Stimulated activated CD4-positive, alpha-beta T cell treated with anti-CD3 and anti-CD28 coated beads, Interleukin-2, amount 100 ng/mL, for 4 hours (primary cell): ENCODE results near the gene NT5E.

Experiments used
- DNase-seq: peaks from one replicate; pipeline ENCODE4 v3.0.0-alpha.2; 2020; ENCODE audit warnings: low read depth

The NT5E gene

DNA sequence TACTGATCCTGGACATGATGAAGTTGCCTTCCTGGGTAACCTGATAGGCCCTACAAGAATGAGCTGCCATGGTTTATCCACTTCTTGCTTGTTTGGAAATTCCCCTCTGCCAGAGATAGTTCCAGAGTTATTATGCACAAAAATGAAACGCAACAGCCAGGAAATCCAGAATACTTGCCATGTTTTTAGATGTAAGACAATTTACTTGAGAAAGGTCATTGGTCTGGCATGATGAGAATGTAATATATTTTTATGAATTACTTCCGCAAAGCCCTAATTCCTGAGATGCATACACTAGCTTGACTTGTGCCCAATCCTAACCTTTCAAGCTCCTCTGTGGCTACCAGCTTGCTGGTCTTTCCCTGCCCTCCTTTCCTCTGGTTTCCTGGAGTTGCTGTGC lies 27.9 kb upstream of the NT5E start:
- no peak for DNase-seq

GRCh38 chr6:85422996-85423395 lies 26.9 kb upstream of the NT5E start:
- DNase-seq = no peak

- no peak for DNase-seq
Observed at GRCh38 chr6:85424981-85425380, 24.9 kb upstream of the NT5E start.

GRCh38 chr6:85425997-85426396 lies 23.9 kb upstream of the NT5E start:
- no peak for DNase-seq

DNA sequence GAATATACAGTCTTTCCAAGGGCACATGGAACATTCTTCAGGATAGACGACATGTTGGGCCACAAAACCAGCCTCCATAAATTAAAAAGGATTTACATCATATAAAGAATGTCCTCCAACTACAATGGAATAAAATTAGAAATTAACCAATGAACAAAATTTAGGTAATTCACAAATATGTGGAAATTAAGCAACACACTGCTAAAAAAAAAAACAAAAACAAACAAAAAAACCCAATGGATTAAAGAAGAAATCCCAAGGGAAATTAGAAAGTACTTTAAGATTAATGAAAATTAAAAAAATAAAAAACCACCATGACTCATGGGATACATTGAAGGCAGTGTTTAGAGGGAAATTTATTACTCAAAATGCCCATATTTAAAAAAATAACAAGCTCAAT lies 21.4 kb upstream of the NT5E start:
- DNase-seq = no peak

DNA sequence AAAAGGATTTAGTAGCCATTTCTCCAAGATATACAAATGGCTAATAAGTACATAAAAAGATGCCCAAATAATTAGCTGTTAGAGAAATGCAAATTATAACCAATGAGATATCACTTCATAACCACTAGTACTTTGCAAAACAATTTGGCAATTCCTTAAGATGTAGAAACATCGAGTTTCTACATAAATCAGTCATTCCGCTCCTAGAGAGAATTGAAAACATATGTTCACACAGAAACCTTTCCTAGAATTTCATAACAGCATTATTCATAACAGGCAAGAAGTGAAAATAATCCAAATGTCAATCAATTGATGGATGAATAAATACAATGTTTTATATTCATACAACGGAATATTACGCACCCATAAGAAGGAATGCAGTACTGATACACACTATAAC lies 20.5 kb upstream of the NT5E start:
- DNase-seq = no peak

- no peak for DNase-seq
Observed at GRCh38 chr6:85431271-85431670, 18.6 kb upstream of the NT5E start.

DNA sequence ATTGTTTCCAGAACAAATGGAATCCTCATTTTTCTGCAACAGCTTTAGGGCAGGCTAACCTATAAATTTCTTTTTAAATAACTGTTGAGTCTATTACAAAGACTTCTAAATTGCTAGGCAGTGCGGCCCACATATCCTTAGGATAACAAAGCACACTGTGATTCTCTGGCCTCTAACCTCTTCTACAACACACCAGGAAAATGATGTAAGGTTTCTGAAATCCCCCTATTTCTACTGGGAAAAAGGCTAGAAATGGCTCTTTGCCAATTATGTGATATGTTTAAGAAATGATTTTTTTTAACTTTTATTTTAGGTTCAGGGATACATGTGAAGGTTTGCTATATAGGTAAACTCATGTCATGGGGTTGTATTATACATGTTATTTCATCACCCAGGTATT lies 17.3 kb upstream of the NT5E start:
- no peak for DNase-seq

GRCh38 chr6:85435851-85436250 lies 14.0 kb upstream of the NT5E start:
- no peak for DNase-seq

- no peak for DNase-seq
Observed at GRCh38 chr6:85436411-85436810, 13.5 kb upstream of the NT5E start.

DNA sequence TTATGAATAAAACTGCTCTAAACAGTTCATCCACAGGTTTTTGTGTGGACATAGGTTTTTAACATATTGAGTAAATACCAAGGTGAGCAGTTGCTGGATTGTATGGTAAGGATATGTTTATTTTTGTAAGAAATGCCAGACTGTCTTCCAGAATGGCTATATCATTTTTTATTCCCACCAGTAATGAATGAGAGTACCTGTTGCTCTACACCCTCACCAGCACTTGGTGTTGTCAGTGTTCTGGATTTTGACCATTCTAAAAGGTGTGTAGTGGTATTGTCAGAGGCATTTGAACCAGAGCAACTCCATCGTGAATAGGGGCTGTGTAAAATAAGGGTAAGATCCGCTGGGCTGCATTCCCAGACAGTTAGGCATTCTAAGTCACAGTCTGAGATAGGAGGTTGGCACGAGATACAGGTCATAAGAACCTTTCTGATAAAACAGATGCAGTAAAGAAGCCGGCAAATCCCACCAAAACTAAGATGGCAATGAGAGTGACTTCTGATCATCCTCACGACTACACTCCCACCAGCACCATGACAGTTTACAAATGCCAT lies 12.9 kb upstream of the NT5E start:
- DNase-seq = no peak

DNA sequence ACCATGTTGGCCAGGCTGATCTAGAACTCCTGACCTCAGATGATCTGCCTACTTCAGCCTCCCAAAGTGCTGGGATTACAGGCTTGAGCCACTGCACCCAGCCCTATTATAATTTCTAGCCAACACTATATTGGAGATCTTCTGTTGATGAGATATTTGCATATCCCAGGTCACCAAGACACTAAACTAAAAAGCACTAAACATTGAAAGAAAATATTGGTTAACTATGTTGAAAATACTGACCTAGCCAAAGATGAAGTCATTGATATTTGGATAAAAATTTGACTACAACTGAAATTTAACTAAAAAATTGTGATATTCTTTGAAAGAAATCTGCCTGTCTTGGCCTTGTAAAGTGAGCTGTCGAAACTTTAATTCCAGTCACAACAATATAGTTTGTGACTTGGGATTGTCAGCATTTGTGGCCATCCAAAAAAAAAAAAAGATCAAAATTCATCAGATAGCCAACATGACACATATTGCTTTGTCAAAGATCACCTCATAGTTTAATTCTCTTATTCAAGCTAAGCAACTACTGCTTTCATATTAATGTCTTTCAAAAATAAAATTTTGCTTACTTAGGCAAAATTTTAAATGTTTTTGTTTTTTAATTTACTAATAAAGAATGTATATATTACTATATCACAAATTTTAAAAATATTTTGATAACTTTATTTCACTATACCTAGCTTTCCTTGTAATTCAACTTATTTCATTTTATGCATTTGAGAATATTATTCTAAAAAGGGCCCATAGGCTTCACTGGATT lies 6.3 kb upstream of the NT5E start:
- no peak for DNase-seq

DNA sequence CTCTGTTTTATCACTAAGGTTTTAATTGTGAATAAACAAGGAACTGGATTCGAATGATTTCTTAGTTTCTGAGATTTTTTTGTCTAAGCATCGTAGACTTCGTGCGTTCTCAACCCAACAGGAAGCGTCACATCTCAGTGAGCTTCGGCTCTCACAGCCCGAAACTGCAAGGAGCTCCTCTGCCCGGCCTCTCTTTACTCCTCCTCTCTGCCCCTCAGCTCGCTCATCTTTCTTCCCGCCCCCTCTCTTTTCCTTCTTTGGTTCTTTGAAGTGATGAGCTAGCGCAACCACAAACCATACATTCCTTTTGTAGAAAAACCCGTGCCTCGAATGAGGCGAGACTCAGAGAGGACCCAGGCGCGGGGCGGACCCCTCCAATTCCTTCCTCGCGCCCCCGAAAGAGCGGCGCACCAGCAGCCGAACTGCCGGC lies 480 bp upstream of the NT5E start:
- peak; percentile 26 for DNase-seq

DNA sequence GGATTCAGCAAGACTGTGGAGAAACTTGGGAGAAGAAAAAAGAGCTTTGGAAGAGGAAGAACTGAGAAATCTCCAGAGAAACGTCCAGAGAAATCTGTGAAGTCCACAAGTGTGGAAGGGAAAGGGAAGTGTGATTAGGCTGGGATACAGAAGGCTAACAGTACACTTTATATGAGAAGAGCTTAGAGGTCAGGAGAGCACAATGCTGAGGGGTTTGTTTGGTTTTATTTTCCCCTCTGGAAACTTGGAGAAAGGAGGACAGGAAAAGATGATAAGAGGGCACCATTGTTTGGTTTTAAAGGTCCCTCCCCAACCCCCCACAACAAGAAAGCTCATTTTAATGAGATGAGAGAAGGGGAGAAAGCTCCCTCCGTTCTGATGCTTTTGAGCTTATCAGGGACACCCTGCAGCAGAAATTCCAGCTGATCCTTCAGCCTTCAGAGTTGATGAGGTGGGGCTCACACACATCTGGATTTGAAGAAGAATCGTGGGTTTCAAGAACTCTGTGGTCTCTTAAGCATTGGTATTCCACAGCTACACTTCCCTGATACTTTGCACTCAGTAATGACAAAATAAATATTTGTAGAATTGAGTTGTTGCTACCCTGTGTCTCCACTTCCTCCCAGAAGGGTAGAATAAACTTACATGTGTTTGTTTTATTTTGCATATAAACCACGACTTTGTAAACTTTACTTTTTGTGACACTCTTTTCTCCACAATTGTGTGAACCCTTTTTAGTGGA lies 1.9 kb downstream of the NT5E start:
- no peak for DNase-seq

GRCh38 chr6:85452441-85452881 lies 2.6 kb downstream of the NT5E start:
- no peak for DNase-seq

- DNase-seq = no peak
Observed at GRCh38 chr6:85453052-85453451, 3.2 kb downstream of the NT5E start.

DNA sequence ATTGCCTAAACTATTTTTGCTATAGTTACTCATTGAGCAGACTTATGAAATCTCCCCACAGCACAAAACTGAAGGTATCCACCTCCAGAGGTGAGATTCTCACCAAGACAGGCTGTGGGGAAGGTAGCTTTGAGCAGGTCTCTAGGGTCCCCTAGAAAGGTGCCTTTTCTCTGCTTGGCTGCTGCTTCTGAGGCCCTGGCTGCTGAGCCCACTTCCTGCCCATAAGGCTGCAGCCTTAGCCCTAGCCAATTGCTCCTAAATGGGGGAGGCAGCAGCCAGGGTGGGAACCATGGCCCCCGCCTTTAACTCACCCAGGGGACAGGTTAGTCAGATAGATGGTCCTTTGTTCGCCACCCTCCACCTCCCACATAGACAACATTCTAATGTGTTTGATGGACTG lies 3.6 kb downstream of the NT5E start:
- no peak for DNase-seq

- no peak for DNase-seq
Observed at GRCh38 chr6:85455471-85456026, 5.7 kb downstream of the NT5E start.

GRCh38 chr6:85456782-85457181 lies 6.9 kb downstream of the NT5E start:
- no peak for DNase-seq

GRCh38 chr6:85458184-85458583 lies 8.3 kb downstream of the NT5E start:
- DNase-seq = no peak

DNA sequence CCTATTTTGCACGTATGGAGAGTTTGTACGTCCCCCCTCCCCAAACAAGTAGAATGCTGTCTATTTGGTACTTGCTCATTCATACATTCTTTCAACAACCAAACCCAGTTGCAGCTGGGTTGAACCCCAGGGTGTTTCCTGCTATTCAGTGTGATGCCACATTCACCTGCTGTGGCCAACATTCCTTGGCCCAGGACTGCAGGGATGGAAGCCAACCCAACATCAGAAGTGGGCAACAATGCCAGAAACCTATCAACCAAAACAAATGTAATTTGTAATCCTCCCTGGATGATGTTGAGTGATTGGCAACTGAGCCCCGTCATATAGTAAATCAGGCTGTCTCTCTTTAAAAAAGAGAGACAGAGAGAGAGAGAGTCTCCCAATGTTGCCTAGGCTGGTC lies 8.9 kb downstream of the NT5E start:
- no peak for DNase-seq

GRCh38 chr6:85459224-85459901 lies 9.5 kb downstream of the NT5E start:
- no peak for DNase-seq
